GM23338 (cell line): Measurements from ENCODE around the gene POF1B. TPM values are rescaled to one million over a fixed set of nuclear protein-coding genes. Genes with fewer than 3 reads are reported as not detected.
A peak's percentile ranks its signal among the peaks of the same experiment; 100 is the strongest.

ENCODE experiments used
- ATAC-seq: fragments of 200-7000 bp; cut with Tn5 transposase; 3 replicates; pipeline ENCODE4 v1.9.1; 2020
- DNase-seq: peaks from one replicate; pipeline ENCODE4 v3.0.0-alpha.2; 2015; ENCODE audit warnings: low spot score
- H2AFZ ChIP-seq: fragments of 200-600 bp; sonication (generic); 2 replicates; pipeline ENCODE4 v1.8.0; 2016; ENCODE audit warnings: antibody characterized with exemption, mild to moderate bottlenecking, moderate library complexity
- H3F3A ChIP-seq: fragments of 200-600 bp; sonication (generic); replicated peaks from 2 replicates; pipeline ENCODE4 v1.8.0; 2017; ENCODE audit warnings: antibody characterized with exemption, mixed run types, low read depth
- H3K27ac ChIP-seq: fragments of 200-600 bp; sonication (generic); 2 replicates; pipeline ENCODE4 v1.6.1; 2016; ENCODE audit warnings: low read depth
- H3K27me3 ChIP-seq: fragments of 200-600 bp; sonication (generic); 2 replicates; pipeline ENCODE4 v1.8.0; 2016; ENCODE audit warnings: mild to moderate bottlenecking, mixed run types, moderate library complexity; ENCODE audit not compliant: insufficient read depth
- H3K36me3 ChIP-seq: fragments of 200-600 bp; sonication (generic); 2 replicates; pipeline ENCODE4 v1.8.0; 2016; ENCODE audit warnings: mild to moderate bottlenecking; ENCODE audit not compliant: insufficient read depth
- H3K4me1 ChIP-seq: fragments of 200-600 bp; sonication (generic); 2 replicates; pipeline ENCODE4 v1.8.0; 2016; ENCODE audit warnings: mild to moderate bottlenecking, moderate library complexity; ENCODE audit not compliant: insufficient read depth
- H3K4me2 ChIP-seq: fragments of 200-600 bp; sonication (generic); 2 replicates; pipeline ENCODE4 v1.7.1; 2017; ENCODE audit warnings: mixed run types
- H3K4me3 ChIP-seq: fragments of 200-600 bp; sonication (generic); 2 replicates; pipeline ENCODE4 v1.6.1; 2016; ENCODE audit warnings: mixed run types
- H3K79me2 ChIP-seq: fragments of 200-600 bp; sonication (generic); replicated peaks from 2 replicates; pipeline ENCODE4 v1.8.0; 2017; ENCODE audit warnings: mild to moderate bottlenecking; ENCODE audit not compliant: insufficient read depth
- H3K9me2 ChIP-seq: fragments of 200-600 bp; sonication (generic); 2 replicates; pipeline ENCODE4 v1.8.0; 2017; ENCODE audit not compliant: insufficient read depth
- H4K20me1 ChIP-seq: fragments of 200-600 bp; sonication (generic); replicated peaks from 2 replicates; pipeline ENCODE4 v1.8.0; 2017; ENCODE audit warnings: mild to moderate bottlenecking; ENCODE audit not compliant: insufficient read depth
- H3K27ac Mint-ChIP-seq: 2 replicates; pipeline ENCODE4 v1.8.0; 2020; ENCODE audit warnings: inconsistent platforms, mild to moderate bottlenecking, moderate library complexity, mixed read lengths
- H3K27me3 Mint-ChIP-seq: 3 replicates; pipeline ENCODE4 v1.8.0; 2022; ENCODE audit warnings: low read depth, mild to moderate bottlenecking, moderate library complexity, mixed read lengths, inconsistent platforms; ENCODE audit not compliant: insufficient read depth, poor library complexity
- H3K36me3 Mint-ChIP-seq: 3 replicates; pipeline ENCODE4 v1.8.0; 2021; ENCODE audit warnings: low read depth, mild to moderate bottlenecking, inconsistent platforms, moderate library complexity, mixed read lengths
- H3K4me1 Mint-ChIP-seq: 3 replicates; pipeline ENCODE4 v1.8.0; 2020; ENCODE audit warnings: mild to moderate bottlenecking, inconsistent platforms, mixed read lengths
- H3K4me3 Mint-ChIP-seq: 3 replicates; pipeline ENCODE4 v1.8.0; 2021; ENCODE audit warnings: moderate library complexity, mild to moderate bottlenecking, inconsistent platforms, mixed read lengths
- H3K9me3 Mint-ChIP-seq: 3 replicates; pipeline ENCODE4 v1.8.0; 2020; ENCODE audit warnings: moderate library complexity, mild to moderate bottlenecking, inconsistent platforms, mixed read lengths
- CREB1 ChIP-seq: fragments of 250-450 bp; sonication (Bioruptor Pico); IDR thresholded peaks from 2 replicates; pipeline ENCODE4 v1.5.0; 2020; ENCODE audit warnings: low read depth, mild to moderate bottlenecking, moderate library complexity
- CTCF ChIP-seq, 2 experiments: fragments of 200-600 bp in 1 of 2; sonication (generic) in 1 of 2; conservative IDR thresholded peaks; 2 replicates each; pipeline versions ENCODE4 v1.5.1 to v1.6.1; 2016 to 2017; ENCODE audit warnings: antibody characterized with exemption in 2 of 2, low read depth in 2 of 2, mild to moderate bottlenecking in 2 of 2, moderate library complexity in 1 of 2
- ETS1 ChIP-seq: IDR thresholded peaks from 2 replicates; pipeline ENCODE4 v1.6.1; 2016; ENCODE audit warnings: antibody characterized with exemption
- EZH2 ChIP-seq: fragments of 200-600 bp; sonication (generic); IDR thresholded peaks from one replicate; pipeline ENCODE4 v1.8.0; 2017; ENCODE audit warnings: antibody characterized with exemption, mild to moderate bottlenecking, low read depth; ENCODE audit not compliant: unreplicated experiment
- EZH2phosphoT487 ChIP-seq: fragments of 200-600 bp; sonication (generic); IDR thresholded peaks from one replicate; pipeline ENCODE4 v1.8.1; 2018; ENCODE audit warnings: antibody characterized with exemption; ENCODE audit not compliant: unreplicated experiment
- JUNB ChIP-seq: IDR thresholded peaks from one replicate; pipeline ENCODE4 v1.6.1; 2016; ENCODE audit warnings: antibody characterized with exemption; ENCODE audit not compliant: unreplicated experiment
- NANOG ChIP-seq: IDR thresholded peaks from 2 replicates; pipeline ENCODE4 v1.6.1; 2016; ENCODE audit warnings: antibody characterized with exemption, borderline replicate concordance
- POLR2AphosphoS5 ChIP-seq: IDR thresholded peaks from 2 replicates; pipeline ENCODE4 v1.6.1; 2016; ENCODE audit warnings: antibody characterized with exemption, low read depth
- REST ChIP-seq: IDR thresholded peaks from one replicate; pipeline ENCODE4 v1.6.1; 2018; ENCODE audit warnings: antibody characterized with exemption; ENCODE audit not compliant: unreplicated experiment
- STAT1 ChIP-seq: IDR thresholded peaks from one replicate; pipeline ENCODE4 v1.6.1; 2016; ENCODE audit warnings: antibody characterized with exemption; ENCODE audit not compliant: unreplicated experiment
- ZNF114 ChIP-seq: fragments of 250-450 bp; sonication (Bioruptor Pico); IDR thresholded peaks from 2 replicates; pipeline ENCODE4 v1.5.0; 2020; ENCODE audit warnings: mild to moderate bottlenecking, moderate library complexity
- ZNF331 ChIP-seq: fragments of 250-450 bp; sonication (Bioruptor Pico); IDR thresholded peaks from 2 replicates; pipeline ENCODE4 v1.5.0; 2020; ENCODE audit warnings: low read depth, mild to moderate bottlenecking, moderate library complexity
- polyA plus RNA-seq: library from polyadenylated mRNA; unstranded; fragments of >200 nt; fragmentation: Nextera tagmentation; extraction: Ambion mirVana; gene quantifications from 2 replicates; pipeline ENCODE4 v1.2.1, GENCODE V29; 2016
- total RNA-seq: library from RNA; depleted of rRNA; stranded (reverse); fragments of >200 nt; shearing (Covaris generic); gene quantifications from 2 replicates; pipeline ENCODE4 v1.2.3, GENCODE V29; 2014

POF1B gene
- total and polyA plus RNA-seq, 2 experiments from 2014 or later: 0.05 to 0.10 TPM

- TF ChIP-seq EZH2: no peak
- no peak for TF ChIP-seq REST
- no peak for TF ChIP-seq JUNB
- no peak for TF ChIP-seq EZH2phosphoT487
- TF ChIP-seq CREB1 (CRISPR knock-in tag): no peak
- no peak for TF ChIP-seq CTCF (conservative IDR thresholded peaks at IDR 0.05; ENCODE audit: low read depth in 2 of 2)
- TF ChIP-seq POLR2AphosphoS5: no peak
- no peak for TF ChIP-seq STAT1
- no peak for TF ChIP-seq ETS1
- TF ChIP-seq ZNF331 (CRISPR knock-in tag): no peak
- TF ChIP-seq ZNF114 (CRISPR knock-in tag): no peak
- no peak for TF ChIP-seq NANOG
- Histone ChIP-seq H3K4me3 (peak overlapping the region; percentile 78), H2AFZ (no peak overlapping the region), H3K4me2 (peak overlapping the region; percentile 84), H3K36me3 (peaks cover 7% of the 10 kb centered on the region; the same call in 1 of the 2 replicates), H3K79me2 (peaks cover 56% of the 10 kb centered on the region), H3K4me1 (peaks cover 10% of the 10 kb centered on the region), H3K27me3 (no peaks in the 10 kb centered on the region), H3K9me2 (no peaks in the 10 kb centered on the region), H3F3A (no peaks in the 10 kb centered on the region), H4K20me1 (no peaks in the 10 kb centered on the region; the same call in 1 of the 2 replicates), H3K27ac (peak overlapping the region; percentile 84)
- H3K4me1 Mint-ChIP-seq: peaks cover 18% of the 10 kb centered on the region
- peak overlapping the region; percentile 94 for H3K4me3 Mint-ChIP-seq
- peak overlapping the region; percentile 95 for H3K27ac Mint-ChIP-seq
- peaks cover 6% of the 10 kb centered on the region for H3K36me3 Mint-ChIP-seq
- ATAC-seq (peak; percentile 29), DNase-seq (peak; percentile 41)
- H3K27me3 Mint-ChIP-seq: no peaks in the 10 kb centered on the region
- no peaks in the 10 kb centered on the region for H3K9me3 Mint-ChIP-seq
Observed at GRCh38 chrX:85244450-85245211, 134.8 kb downstream of the POF1B start.
